CD14-positive monocyte (primary cell): ENCODE results near the gene CDH13. TPM values are rescaled to one million over a fixed set of nuclear protein-coding genes. Genes with fewer than 3 reads are reported as not detected.

Experiments used
- DNase-seq, 3 donors: peaks; one replicate each; pipeline ENCODE4 v3.0.0-alpha.2; 2011 to 2022
- H2AFZ ChIP-seq: 2 replicates; pipeline ENCODE4 v1.6.0; 2012; ENCODE audit warnings: mild to moderate bottlenecking, low read depth, low read length, inconsistent platforms; ENCODE audit not compliant: insufficient read depth, poor library complexity, severe bottlenecking
- H3K27ac ChIP-seq, 2 donors: 1 replicate in 1 of 2; 2 replicates in 1 of 2; pipeline ENCODE4 v1.5.1; 2012 to 2013; ENCODE audit warnings: low read length in 2 of 2, control low read depth in 1 of 2, inconsistent platforms in 1 of 2, low read depth in 1 of 2, mild to moderate bottlenecking in 1 of 2
- H3K27me3 ChIP-seq, 2 donors: one replicate each; pipeline versions ENCODE4 v1.6.0 to v1.6.1; 2011 to 2013; ENCODE audit warnings: low read length in 2 of 2; ENCODE audit not compliant: control insufficient read depth in 2 of 2, insufficient read depth in 2 of 2
- H3K36me3 ChIP-seq, 2 donors: replicated peaks in 1 of 2; 1 replicate in 1 of 2; 2 replicates in 1 of 2; pipeline versions ENCODE4 v1.5.1 to v1.6.1; 2012 to 2013; ENCODE audit warnings: low read length in 2 of 2, control low read depth in 1 of 2, inconsistent platforms in 1 of 2, mild to moderate bottlenecking in 1 of 2; ENCODE audit not compliant: insufficient read depth in 2 of 2, control insufficient read depth in 1 of 2
- H3K4me1 ChIP-seq, 2 donors: 1 replicate in 1 of 2; 2 replicates in 1 of 2; pipeline versions ENCODE4 v1.5.1 to v1.6.1; 2012 to 2013; ENCODE audit warnings: low read length in 2 of 2, control low read depth in 1 of 2, inconsistent platforms in 1 of 2, mild to moderate bottlenecking in 1 of 2, moderate library complexity in 1 of 2; ENCODE audit not compliant: insufficient read depth in 2 of 2, control insufficient read depth in 1 of 2
- H3K4me2 ChIP-seq: replicated peaks from 2 replicates; pipeline ENCODE3; 2012; ENCODE audit warnings: low read length, moderate library complexity, mild to moderate bottlenecking; ENCODE audit not compliant: poor library complexity, severe bottlenecking; ENCODE audit errors: extremely low read depth
- H3K4me3 ChIP-seq, 3 experiments: fragments of 200-600 bp in 1 of 3; sonication (generic) in 1 of 3; replicated peaks in 1 of 3; 1 replicate in 2 of 3; 2 replicates in 1 of 3; pipeline ENCODE4 v1.5.1; 2011 to 2013; ENCODE audit warnings: low read length in 3 of 3, mild to moderate bottlenecking in 3 of 3, control low read depth in 2 of 3, low read depth in 2 of 3, inconsistent platforms in 1 of 3, moderate library complexity in 1 of 3
- H3K79me2 ChIP-seq: 2 replicates; pipeline ENCODE4 v1.6.0; 2012; ENCODE audit warnings: mild to moderate bottlenecking, control low read depth, inconsistent platforms, low read length, moderate library complexity; ENCODE audit not compliant: insufficient read depth
- H3K9ac ChIP-seq: 2 replicates; pipeline ENCODE4 v1.6.0; 2017; ENCODE audit warnings: low read length, mild to moderate bottlenecking; ENCODE audit not compliant: insufficient read depth, poor library complexity, severe bottlenecking
- H3K9me3 ChIP-seq, 2 donors: replicated peaks in 1 of 2; 1 replicate in 1 of 2; 2 replicates in 1 of 2; pipeline versions ENCODE4 v1.5.1 to v1.6.1; 2012 to 2013; ENCODE audit warnings: low read length in 2 of 2, control low read depth in 1 of 2; ENCODE audit not compliant: control insufficient read depth in 1 of 2, insufficient read depth in 1 of 2
- H4K20me1 ChIP-seq: 2 replicates; pipeline ENCODE4 v1.6.0; 2012; ENCODE audit warnings: mild to moderate bottlenecking, low read length, control low read depth, moderate library complexity; ENCODE audit not compliant: insufficient read depth
- H3K27ac Mint-ChIP-seq, 7 donors: one replicate each; pipeline ENCODE4 v1.8.0; 2020; ENCODE audit warnings: mild to moderate bottlenecking in 7 of 7, mixed read lengths in 7 of 7, moderate library complexity in 6 of 7, inconsistent platforms in 2 of 7
- H3K27me3 Mint-ChIP-seq, 3 donors: one replicate each; pipeline ENCODE4 v1.8.0; 2021 to 2022; ENCODE audit warnings: low read depth in 3 of 3, mild to moderate bottlenecking in 3 of 3, mixed read lengths in 3 of 3, moderate library complexity in 3 of 3, inconsistent platforms in 1 of 3
- H3K36me3 Mint-ChIP-seq, 2 donors: one replicate each; pipeline ENCODE4 v1.8.0; 2020; ENCODE audit warnings: mixed read lengths in 2 of 2, inconsistent platforms in 1 of 2, mild to moderate bottlenecking in 1 of 2
- H3K4me1 Mint-ChIP-seq: one replicate; pipeline ENCODE4 v1.8.0; 2020; ENCODE audit warnings: mild to moderate bottlenecking, mixed read lengths
- H3K4me3 Mint-ChIP-seq, 2 donors: one replicate each; pipeline ENCODE4 v1.8.0; 2020; ENCODE audit warnings: mild to moderate bottlenecking in 2 of 2, mixed read lengths in 2 of 2, moderate library complexity in 1 of 2
- H3K9me3 Mint-ChIP-seq, 7 donors: one replicate each; pipeline ENCODE4 v1.8.0; 2020 to 2022; ENCODE audit warnings: mixed read lengths in 7 of 7, mild to moderate bottlenecking in 6 of 7, moderate library complexity in 6 of 7, inconsistent platforms in 2 of 7
- WGBS: methylation state at CpG from one replicate; pipeline ENCODE4 v1.1.5; 2013; ENCODE audit warnings: missing lambda C conversion rate; ENCODE audit not compliant: insufficient coverage; 5-methylcytosine and 5-hydroxymethylcytosine counted together
- intact Hi-C, 2 donors: fragments of 100-400 bp; cut with micrococcal nuclease; formaldehyde crosslinking; loops; one replicate each; pipeline versions ENCODE4 v1.15.0 to v1.15.1; 2023
- polyA plus RNA-seq, 3 donors: library from polyadenylated mRNA; depleted of rRNA in 1 of 3; unstranded in 2 of 3; stranded (reverse) in 1 of 3; fragments of 300-500 nt in 2 of 3; fragments of >200 nt in 1 of 3; fragmentation: Illumina TruSeq in 2 of 3; gene quantifications; 1 replicate in 2 of 3; 2 replicates in 1 of 3; pipeline ENCODE4 v1.2.3, GENCODE V29; 2012 to 2021
- TF ChIP-seq, protein P1 (sequence below): fragments of 200-600 bp; IDR thresholded peaks from one replicate; pipeline ENCODE4 v1.8.0; 2022; ENCODE audit warnings: antibody characterized with exemption, mild to moderate bottlenecking

The CDH13 gene
- polyA plus RNA-seq, 3 donors = 0.13 to 0.19 TPM; not detected in 1

DNA sequence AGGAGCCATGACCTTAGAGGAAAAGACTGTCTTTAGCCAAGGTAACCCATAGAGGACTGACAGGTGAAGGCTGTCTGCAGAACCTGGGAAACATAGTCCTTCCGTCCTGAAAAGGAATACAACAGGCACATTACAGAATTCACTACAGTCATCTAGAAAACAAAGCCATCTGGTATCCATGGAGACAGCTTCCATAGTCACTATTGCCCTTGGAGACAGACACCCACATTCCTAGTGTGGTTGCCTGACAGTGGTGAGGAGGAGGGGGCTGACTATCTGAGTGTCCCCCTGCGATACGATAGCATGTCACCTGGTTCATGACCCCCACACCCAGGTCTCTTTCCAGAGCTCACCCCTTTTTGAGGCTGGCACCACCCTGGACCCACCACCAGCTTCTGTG is 254.7 kb downstream of the CDH13 start:
- Histone ChIP-seq H3K36me3 (no peaks in the 10 kb centered on the region), H4K20me1 (no peaks in the 10 kb centered on the region), H3K4me3 (no peak overlapping the region), H3K79me2 (no peaks in the 10 kb centered on the region), H3K9ac (no peak overlapping the region), H3K27ac (no peak overlapping the region), H3K4me2 (no peak overlapping the region), H3K4me1 (no peaks in the 10 kb centered on the region), H3K27me3 (no peaks in the 10 kb centered on the region), H3K9me3 (no peaks in the 10 kb centered on the region), H2AFZ (no peak overlapping the region)
- intact Hi-C loops = no loop called here
- no peak overlapping the region for H3K27ac Mint-ChIP-seq
- peaks cover 0 to 5% (median 0%) of the 10 kb centered on the region in 3 donors for H3K27me3 Mint-ChIP-seq
- 100% methylated on average over 1 of the region's 3 CpGs for WGBS
- H3K4me3 Mint-ChIP-seq = no peak overlapping the region
- no peaks in the 10 kb centered on the region for H3K9me3 Mint-ChIP-seq
- DNase-seq = no peak
- H3K36me3 Mint-ChIP-seq = no peaks in the 10 kb centered on the region
- no peaks in the 10 kb centered on the region for H3K4me1 Mint-ChIP-seq
- TF ChIP-seq, protein P1, sequence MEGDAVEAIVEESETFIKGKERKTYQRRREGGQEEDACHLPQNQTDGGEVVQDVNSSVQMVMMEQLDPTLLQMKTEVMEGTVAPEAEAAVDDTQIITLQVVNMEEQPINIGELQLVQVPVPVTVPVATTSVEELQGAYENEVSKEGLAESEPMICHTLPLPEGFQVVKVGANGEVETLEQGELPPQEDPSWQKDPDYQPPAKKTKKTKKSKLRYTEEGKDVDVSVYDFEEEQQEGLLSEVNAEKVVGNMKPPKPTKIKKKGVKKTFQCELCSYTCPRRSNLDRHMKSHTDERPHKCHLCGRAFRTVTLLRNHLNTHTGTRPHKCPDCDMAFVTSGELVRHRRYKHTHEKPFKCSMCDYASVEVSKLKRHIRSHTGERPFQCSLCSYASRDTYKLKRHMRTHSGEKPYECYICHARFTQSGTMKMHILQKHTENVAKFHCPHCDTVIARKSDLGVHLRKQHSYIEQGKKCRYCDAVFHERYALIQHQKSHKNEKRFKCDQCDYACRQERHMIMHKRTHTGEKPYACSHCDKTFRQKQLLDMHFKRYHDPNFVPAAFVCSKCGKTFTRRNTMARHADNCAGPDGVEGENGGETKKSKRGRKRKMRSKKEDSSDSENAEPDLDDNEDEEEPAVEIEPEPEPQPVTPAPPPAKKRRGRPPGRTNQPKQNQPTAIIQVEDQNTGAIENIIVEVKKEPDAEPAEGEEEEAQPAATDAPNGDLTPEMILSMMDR = no peak

DNA sequence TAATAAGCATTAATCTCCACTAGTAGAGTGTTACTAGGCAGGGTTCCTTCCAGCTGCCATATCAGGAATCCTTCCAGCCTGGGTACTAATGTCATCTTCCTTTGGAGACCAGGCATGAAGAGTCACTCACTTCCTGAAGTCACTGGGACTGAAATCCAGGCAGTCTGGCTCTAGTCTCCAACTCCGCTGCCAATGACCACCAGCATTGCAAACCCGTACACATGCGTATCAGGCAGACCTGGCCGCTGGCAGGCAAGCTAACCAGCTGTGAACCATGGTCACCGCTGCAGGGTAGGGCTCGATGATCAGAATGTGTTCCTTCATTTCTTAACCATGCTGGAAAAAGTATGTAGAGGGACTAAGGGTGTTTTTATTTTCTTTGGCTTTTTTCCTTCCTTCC is 255.5 kb downstream of the CDH13 start:
- H3K36me3 Mint-ChIP-seq = no peaks in the 10 kb centered on the region
- Histone ChIP-seq H3K79me2 (no peaks in the 10 kb centered on the region), H3K9me3 (no peaks in the 10 kb centered on the region), H3K9ac (no peak overlapping the region), H4K20me1 (no peaks in the 10 kb centered on the region), H3K4me3 (no peak overlapping the region), H3K27me3 (no peaks in the 10 kb centered on the region), H3K36me3 (no peaks in the 10 kb centered on the region), H3K27ac (no peak overlapping the region), H2AFZ (no peak overlapping the region), H3K4me2 (no peak overlapping the region), H3K4me1 (no peaks in the 10 kb centered on the region)
- H3K4me1 Mint-ChIP-seq = no peaks in the 10 kb centered on the region
- 91% methylated on average over 5 of the region's 6 CpGs for WGBS
- DNase-seq = no peak
- peaks cover 0 to 5% (median under 1%) of the 10 kb centered on the region in 3 donors for H3K27me3 Mint-ChIP-seq
- H3K9me3 Mint-ChIP-seq = peaks cover 0 to under 1% (median 0%) of the 10 kb centered on the region in 7 donors
- intact Hi-C loops = no loop called here
- TF ChIP-seq, protein P1 = no peak
- no peak overlapping the region for H3K27ac Mint-ChIP-seq
- no peak overlapping the region for H3K4me3 Mint-ChIP-seq
